HL-60 (cell line): Measurements from ENCODE around the gene SGO2.
"Not testable (repeated sequence)": the region's sequence is repeated elsewhere in the genome, so short reads cannot be mapped to it uniquely, and the experiment has no call there.

ENCODE experiments used
- DNase-seq, 2 experiments: peaks; one replicate each; pipeline ENCODE4 v3.0.0-alpha.2; 2010 to 2020; ENCODE audit warnings: low read depth in 1 of 2, low spot score in 1 of 2
- H3K27ac ChIP-seq: fragments of 250-450 bp; sonication (Bioruptor Pico); replicated peaks from 2 replicates; pipeline ENCODE4 v1.5.1; 2020; ENCODE audit warnings: mild to moderate bottlenecking, moderate library complexity
- H3K27me3 ChIP-seq: fragments of 250-450 bp; sonication (Bioruptor Pico); 2 replicates; pipeline ENCODE4 v1.5.1; 2021; ENCODE audit warnings: mild to moderate bottlenecking, moderate library complexity; ENCODE audit not compliant: insufficient read depth, poor library complexity, severe bottlenecking
- H3K4me3 ChIP-seq: replicated peaks from 2 replicates; pipeline ENCODE4 v1.5.1; 2011; ENCODE audit warnings: mild to moderate bottlenecking, control low read depth, low read length; ENCODE audit not compliant: insufficient read depth
- GABPA ChIP-seq: IDR thresholded peaks from 2 replicates; pipeline ENCODE4 v1.6.1; 2012; ENCODE audit warnings: low read depth
- POLR2AphosphoS5 ChIP-seq: IDR thresholded peaks from 2 replicates; pipeline ENCODE4 v1.6.1; 2012; ENCODE audit warnings: low read depth
- SPI1 ChIP-seq: IDR thresholded peaks from 2 replicates; pipeline ENCODE4 v1.6.1; 2012; ENCODE audit warnings: low read depth, mild to moderate bottlenecking, borderline replicate concordance
- TF ChIP-seq, protein P1 (sequence below): IDR thresholded peaks from 2 replicates; pipeline ENCODE4 v1.6.1; 2012; ENCODE audit warnings: low read depth; ENCODE audit not compliant: insufficient replicate concordance
- TF ChIP-seq, protein P2 (sequence below): IDR thresholded peaks from one replicate; pipeline ENCODE4 v1.5.1; 2011; ENCODE audit warnings: low read length, control low read depth, inconsistent platforms; ENCODE audit not compliant: insufficient read depth

SGO2 gene

GRCh38 chr2:200538139-200538538 is 12.1 kb downstream of the SGO2 start:
- Histone ChIP-seq H3K27me3 (no peaks in the 10 kb centered on the region), H3K4me3 (no peak overlapping the region), H3K27ac (no peak overlapping the region)
- no peak for DNase-seq
- TF ChIP-seq GABPA = no peak

DNA sequence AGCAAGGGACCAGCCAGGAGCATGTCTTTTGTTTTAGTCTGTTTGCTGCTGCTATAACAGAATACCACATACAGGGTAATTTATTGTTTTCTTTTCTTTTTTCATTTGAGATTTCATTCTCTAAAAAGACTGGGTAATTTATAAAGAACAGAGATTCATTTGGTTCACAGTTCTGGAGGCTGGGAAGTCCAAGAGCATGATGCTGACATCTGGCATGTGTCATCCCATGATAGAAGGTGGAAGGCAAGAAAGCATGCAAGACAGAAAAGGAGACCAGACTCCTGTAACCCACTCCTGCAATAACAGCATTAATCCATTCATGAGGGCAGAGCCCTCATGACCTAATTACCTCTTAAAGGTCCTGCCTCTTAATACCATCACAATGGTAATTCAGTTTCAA is 14.8 kb downstream of the SGO2 start:
- Histone ChIP-seq H3K27me3 (no peaks in the 10 kb centered on the region), H3K27ac (no peak overlapping the region), H3K4me3 (no peak overlapping the region)
- no peak for DNase-seq
- TF ChIP-seq GABPA = no peak
- TF ChIP-seq, protein P1, sequence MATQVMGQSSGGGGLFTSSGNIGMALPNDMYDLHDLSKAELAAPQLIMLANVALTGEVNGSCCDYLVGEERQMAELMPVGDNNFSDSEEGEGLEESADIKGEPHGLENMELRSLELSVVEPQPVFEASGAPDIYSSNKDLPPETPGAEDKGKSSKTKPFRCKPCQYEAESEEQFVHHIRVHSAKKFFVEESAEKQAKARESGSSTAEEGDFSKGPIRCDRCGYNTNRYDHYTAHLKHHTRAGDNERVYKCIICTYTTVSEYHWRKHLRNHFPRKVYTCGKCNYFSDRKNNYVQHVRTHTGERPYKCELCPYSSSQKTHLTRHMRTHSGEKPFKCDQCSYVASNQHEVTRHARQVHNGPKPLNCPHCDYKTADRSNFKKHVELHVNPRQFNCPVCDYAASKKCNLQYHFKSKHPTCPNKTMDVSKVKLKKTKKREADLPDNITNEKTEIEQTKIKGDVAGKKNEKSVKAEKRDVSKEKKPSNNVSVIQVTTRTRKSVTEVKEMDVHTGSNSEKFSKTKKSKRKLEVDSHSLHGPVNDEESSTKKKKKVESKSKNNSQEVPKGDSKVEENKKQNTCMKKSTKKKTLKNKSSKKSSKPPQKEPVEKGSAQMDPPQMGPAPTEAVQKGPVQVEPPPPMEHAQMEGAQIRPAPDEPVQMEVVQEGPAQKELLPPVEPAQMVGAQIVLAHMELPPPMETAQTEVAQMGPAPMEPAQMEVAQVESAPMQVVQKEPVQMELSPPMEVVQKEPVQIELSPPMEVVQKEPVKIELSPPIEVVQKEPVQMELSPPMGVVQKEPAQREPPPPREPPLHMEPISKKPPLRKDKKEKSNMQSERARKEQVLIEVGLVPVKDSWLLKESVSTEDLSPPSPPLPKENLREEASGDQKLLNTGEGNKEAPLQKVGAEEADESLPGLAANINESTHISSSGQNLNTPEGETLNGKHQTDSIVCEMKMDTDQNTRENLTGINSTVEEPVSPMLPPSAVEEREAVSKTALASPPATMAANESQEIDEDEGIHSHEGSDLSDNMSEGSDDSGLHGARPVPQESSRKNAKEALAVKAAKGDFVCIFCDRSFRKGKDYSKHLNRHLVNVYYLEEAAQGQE = no peak
- TF ChIP-seq, protein P2, sequence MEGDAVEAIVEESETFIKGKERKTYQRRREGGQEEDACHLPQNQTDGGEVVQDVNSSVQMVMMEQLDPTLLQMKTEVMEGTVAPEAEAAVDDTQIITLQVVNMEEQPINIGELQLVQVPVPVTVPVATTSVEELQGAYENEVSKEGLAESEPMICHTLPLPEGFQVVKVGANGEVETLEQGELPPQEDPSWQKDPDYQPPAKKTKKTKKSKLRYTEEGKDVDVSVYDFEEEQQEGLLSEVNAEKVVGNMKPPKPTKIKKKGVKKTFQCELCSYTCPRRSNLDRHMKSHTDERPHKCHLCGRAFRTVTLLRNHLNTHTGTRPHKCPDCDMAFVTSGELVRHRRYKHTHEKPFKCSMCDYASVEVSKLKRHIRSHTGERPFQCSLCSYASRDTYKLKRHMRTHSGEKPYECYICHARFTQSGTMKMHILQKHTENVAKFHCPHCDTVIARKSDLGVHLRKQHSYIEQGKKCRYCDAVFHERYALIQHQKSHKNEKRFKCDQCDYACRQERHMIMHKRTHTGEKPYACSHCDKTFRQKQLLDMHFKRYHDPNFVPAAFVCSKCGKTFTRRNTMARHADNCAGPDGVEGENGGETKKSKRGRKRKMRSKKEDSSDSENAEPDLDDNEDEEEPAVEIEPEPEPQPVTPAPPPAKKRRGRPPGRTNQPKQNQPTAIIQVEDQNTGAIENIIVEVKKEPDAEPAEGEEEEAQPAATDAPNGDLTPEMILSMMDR = no peak
- no peak for TF ChIP-seq POLR2AphosphoS5
- no peak for TF ChIP-seq SPI1

DNA sequence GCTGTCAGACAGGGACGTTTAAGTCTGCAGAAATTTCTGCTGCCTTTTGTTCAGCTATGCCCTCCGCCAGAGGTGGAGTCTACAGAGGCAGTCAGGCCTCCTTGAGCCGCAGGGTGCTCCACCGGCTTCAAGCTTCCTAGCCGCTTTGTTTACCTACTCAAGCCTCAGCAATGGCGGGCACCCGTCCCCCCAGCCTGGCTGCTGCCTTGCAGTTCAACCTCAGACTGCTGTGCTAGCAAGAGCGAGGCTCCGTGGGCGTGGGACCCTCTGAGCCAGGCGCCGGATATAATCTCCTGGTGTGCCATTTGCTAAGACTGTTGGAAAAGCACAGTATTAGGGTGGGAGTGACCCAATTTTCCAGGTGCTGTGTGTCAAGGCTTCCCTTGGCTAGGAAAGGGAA is 40.6 kb downstream of the SGO2 start:
- not testable (repeated sequence) for DNase-seq, H3K27ac ChIP-seq, H3K27me3 ChIP-seq, H3K4me3 ChIP-seq

DNA sequence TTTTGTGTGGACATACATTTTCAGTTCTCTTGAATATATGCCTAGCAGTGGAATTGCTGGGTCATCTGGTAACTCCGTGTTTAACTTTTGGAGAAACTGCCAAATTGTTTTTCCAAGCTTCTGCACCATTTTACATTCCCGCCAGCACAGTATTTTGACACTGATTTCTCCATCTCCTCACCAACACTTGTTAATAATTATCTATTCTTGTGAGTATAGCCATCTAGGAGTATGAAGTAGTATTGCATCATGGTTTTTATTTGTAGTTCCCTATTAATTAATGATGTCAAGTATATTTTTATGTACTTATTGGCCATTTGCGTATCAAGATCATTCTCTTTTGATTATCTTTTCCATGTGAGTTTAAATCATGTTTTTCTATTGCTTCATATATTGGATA is 41.9 kb downstream of the SGO2 start:
- H3K27ac ChIP-seq = no peak overlapping the region
- H3K27me3 ChIP-seq = no peaks in the 10 kb centered on the region
- DNase-seq = no peak
- no peak for TF ChIP-seq GABPA
- no peak for TF ChIP-seq SPI1
- no peak for TF ChIP-seq POLR2AphosphoS5
- TF ChIP-seq, protein P1 = no peak
- TF ChIP-seq, protein P2 = no peak
- H3K4me3 ChIP-seq = no peak overlapping the region

DNA sequence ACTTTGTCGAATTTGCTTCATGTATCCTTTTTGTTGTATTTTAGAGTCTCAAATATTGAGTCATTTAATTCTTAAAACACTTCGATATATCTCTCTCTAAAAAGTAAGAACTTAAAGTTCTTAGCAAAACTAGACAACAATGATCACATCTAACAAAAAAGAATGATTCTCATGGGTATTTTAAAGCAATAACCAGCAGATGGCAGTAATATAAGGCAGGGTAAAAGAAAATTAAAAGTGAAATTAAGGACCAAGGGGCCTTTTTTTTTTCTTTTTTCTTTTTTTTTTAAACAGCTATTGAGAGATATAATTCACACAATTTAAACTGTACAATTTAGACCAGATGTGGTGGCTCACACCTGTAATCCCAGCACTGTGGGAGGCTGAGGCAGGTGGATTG is 50.0 kb downstream of the SGO2 start:
- Histone ChIP-seq H3K4me3 (no peak overlapping the region), H3K27ac (no peak overlapping the region), H3K27me3 (no peaks in the 10 kb centered on the region)
- DNase-seq = no peak
- TF ChIP-seq, protein P2 = no peak
- TF ChIP-seq GABPA = no peak
- no peak for TF ChIP-seq SPI1
- TF ChIP-seq POLR2AphosphoS5 = no peak
- TF ChIP-seq, protein P1 = no peak
